ENCODE data around the gene GABRE. TPM values are rescaled to one million over a fixed set of nuclear protein-coding genes. Genes with fewer than 3 reads are reported as not detected.
"Not testable (repeated sequence)": the region's sequence is repeated elsewhere in the genome, so short reads cannot be mapped to it uniquely, and the experiment has no call there.

GABRE gene
- total and polyA plus RNA-seq, 4 experiments from 2014 or later, result not detected

DNA sequence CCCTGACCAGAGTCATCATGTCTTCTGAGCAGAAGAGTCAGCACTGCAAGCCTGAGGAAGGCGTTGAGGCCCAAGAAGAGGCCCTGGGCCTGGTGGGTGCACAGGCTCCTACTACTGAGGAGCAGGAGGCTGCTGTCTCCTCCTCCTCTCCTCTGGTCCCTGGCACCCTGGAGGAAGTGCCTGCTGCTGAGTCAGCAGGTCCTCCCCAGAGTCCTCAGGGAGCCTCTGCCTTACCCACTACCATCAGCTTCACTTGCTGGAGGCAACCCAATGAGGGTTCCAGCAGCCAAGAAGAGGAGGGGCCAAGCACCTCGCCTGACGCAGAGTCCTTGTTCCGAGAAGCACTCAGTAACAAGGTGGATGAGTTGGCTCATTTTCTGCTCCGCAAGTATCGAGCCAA, 50.8 kb downstream of the GABRE start:
- Mint-ChIP-seq H3K9me3 (no peaks in the 10 kb centered on the region), H3K4me1 (no peaks in the 10 kb centered on the region), H3K27me3 (no peaks in the 10 kb centered on the region), H3K4me3 (no peak overlapping the region), H3K36me3 (no peaks in the 10 kb centered on the region), H3K27ac (no peak overlapping the region)
- Histone ChIP-seq H3K36me3 (ENCODE audit: insufficient read depth, low read length) (no peaks in the 10 kb centered on the region), H3K9me3 (ENCODE audit: control insufficient read depth in 1 of 2, low read length in 2 of 2) (no peaks in the 10 kb centered on the region), H3K27me3 (ENCODE audit: insufficient read depth, low read length) (no peaks in the 10 kb centered on the region), H3K27ac (ENCODE audit: low read depth, low read length) (no peak overlapping the region), H3K4me3 (ENCODE audit: low read length in 2 of 2) (no peak overlapping the region), H3K4me1 (ENCODE audit: insufficient read depth, low read length) (no peaks in the 10 kb centered on the region)
- POLR2A ChIA-PET (ENCODE audit: partially characterized antibody), result no interaction called here
- DNase-seq, result no peak
- CTCF ChIA-PET (ENCODE audit: partially characterized antibody), result no interaction called here
- intact Hi-C loops (cut with micrococcal nuclease), result no loop called here

DNA sequence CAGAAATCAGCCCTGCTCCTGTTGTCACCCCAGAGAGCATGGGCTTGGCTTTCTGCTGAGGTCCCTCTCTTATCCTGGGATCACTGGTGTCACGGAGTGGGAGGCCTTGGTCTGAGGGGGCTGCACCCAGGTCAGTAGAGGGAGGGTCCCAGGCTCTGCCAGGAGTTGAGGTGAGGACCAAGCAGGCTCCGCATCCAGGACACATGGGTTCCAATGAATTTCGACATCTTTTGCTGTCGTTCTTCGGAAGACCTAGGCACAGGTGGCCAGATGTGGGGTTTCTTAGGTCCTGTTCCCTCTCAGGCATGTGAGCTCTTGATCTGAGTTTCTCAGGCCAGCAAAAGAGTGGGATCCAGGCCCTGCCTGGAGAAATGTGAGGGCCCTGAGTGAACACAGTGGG, 51.8 kb downstream of the GABRE start:
- no peak for DNase-seq
- no peaks in the 10 kb centered on the region for H3K9me3 ChIP-seq (ENCODE audit: control insufficient read depth in 1 of 2, low read length in 2 of 2)
- no peak overlapping the region for H3K27ac ChIP-seq (ENCODE audit: low read depth, low read length)
- no peak overlapping the region for H3K27ac Mint-ChIP-seq
- no peaks in the 10 kb centered on the region for H3K9me3 Mint-ChIP-seq
- H3K4me3 Mint-ChIP-seq, result no peak overlapping the region
- H3K27me3 ChIP-seq (ENCODE audit: insufficient read depth, low read length), result no peaks in the 10 kb centered on the region
- H3K36me3 Mint-ChIP-seq, result no peaks in the 10 kb centered on the region
- POLR2A ChIA-PET (ENCODE audit: partially characterized antibody), result no interaction called here
- intact Hi-C loops (cut with micrococcal nuclease), result no loop called here
- H3K4me1 ChIP-seq (ENCODE audit: insufficient read depth, low read length), result no peaks in the 10 kb centered on the region
- H3K4me1 Mint-ChIP-seq, result no peaks in the 10 kb centered on the region
- no peaks in the 10 kb centered on the region for H3K36me3 ChIP-seq (ENCODE audit: insufficient read depth, low read length)
- H3K27me3 Mint-ChIP-seq, result no peaks in the 10 kb centered on the region
- CTCF ChIA-PET (ENCODE audit: partially characterized antibody), result no interaction called here
- no peak overlapping the region for H3K4me3 ChIP-seq (ENCODE audit: low read length in 2 of 2)

DNA sequence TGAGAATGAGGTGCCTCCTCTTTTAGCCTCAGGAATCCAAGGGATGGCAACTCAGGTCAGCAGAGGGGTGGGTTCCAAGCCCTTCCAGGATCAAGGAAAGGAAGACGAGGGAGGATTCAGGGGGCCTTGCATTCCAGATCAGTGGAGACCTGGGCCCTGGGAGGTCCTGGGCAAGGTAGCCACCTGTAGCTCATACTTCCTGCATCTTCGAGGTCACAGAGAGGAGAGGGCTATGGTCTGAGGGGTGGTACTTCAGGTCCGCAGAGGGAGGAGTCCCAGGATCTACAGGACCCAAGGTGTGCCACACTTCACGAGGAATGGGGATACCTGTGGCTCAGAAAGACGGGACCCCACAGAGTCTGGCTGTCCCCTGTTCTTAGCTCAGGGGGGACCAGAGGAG, 52.6 kb downstream of the GABRE start:
- ChIA-PET POLR2A (ENCODE audit: partially characterized antibody) (no interaction called here), CTCF (ENCODE audit: partially characterized antibody) (no interaction called here)
- Histone ChIP-seq H3K36me3 (ENCODE audit: insufficient read depth, low read length) (no peaks in the 10 kb centered on the region), H3K27ac (ENCODE audit: low read depth, low read length) (no peak overlapping the region), H3K4me1 (ENCODE audit: insufficient read depth, low read length) (no peaks in the 10 kb centered on the region), H3K27me3 (ENCODE audit: insufficient read depth, low read length) (no peaks in the 10 kb centered on the region), H3K4me3 (ENCODE audit: low read length in 2 of 2) (no peak overlapping the region), H3K9me3 (ENCODE audit: control insufficient read depth in 1 of 2, low read length in 2 of 2) (no peaks in the 10 kb centered on the region)
- no peak for DNase-seq
- intact Hi-C loops (cut with micrococcal nuclease), result no loop called here
- H3K4me1 Mint-ChIP-seq, result no peaks in the 10 kb centered on the region
- no peaks in the 10 kb centered on the region for H3K36me3 Mint-ChIP-seq
- no peaks in the 10 kb centered on the region for H3K27me3 Mint-ChIP-seq
- no peak overlapping the region for H3K27ac Mint-ChIP-seq
- H3K4me3 Mint-ChIP-seq, result no peak overlapping the region
- H3K9me3 Mint-ChIP-seq, result no peaks in the 10 kb centered on the region

DNA sequence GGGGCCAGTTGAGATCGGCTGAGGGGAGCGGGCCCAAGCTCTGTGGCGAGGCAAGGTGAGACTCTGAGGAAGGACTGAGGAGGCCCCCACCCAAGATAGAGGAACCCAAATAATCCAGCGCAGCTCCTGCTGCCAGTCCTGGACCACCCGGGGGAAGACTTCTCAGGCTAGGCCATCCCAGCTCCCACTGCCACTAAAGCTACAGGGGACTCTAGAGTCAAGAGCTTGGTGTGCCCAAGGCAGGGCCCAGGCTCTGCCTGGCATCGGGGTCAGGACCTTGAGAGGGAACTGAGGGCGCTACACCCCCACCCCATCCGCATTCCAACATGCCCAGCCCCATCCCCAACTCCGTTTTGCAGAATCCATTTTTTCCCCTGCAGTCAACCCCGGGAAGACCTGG, 53.2 kb downstream of the GABRE start:
- POLR2A ChIA-PET (ENCODE audit: partially characterized antibody), result no interaction called here
- H3K4me3 ChIP-seq (ENCODE audit: low read length in 2 of 2), result no peak overlapping the region

DNA sequence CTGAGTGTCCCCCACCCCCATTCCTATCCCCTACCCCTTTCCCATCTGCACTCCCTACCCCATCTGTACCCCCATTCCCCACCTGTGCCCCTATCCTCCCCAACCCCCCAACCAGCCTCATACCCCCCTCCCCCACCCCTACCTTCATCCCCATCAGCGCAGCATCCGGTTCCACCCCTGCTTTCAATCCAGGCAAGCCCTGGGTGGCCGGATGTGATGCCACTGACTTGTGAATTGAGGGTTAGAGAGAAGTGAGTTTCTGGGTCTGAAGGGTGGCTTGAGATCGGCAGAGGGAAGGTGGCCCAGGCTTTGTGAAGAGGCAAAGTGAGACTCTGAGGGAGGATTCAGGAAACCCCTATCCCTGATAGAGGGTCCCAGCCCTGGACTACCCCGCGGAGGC, 53.9 kb downstream of the GABRE start:
- POLR2A ChIA-PET (ENCODE audit: partially characterized antibody), result no interaction called here
- H3K27me3 Mint-ChIP-seq, result no peaks in the 10 kb centered on the region

More for the DNA sequence above, 53.2 kb downstream of the GABRE start:
- no peaks in the 10 kb centered on the region for H3K36me3 Mint-ChIP-seq
- intact Hi-C loops (cut with micrococcal nuclease), result no loop called here
- H3K27me3 ChIP-seq (ENCODE audit: insufficient read depth, low read length), result no peaks in the 10 kb centered on the region
- H3K27me3 Mint-ChIP-seq, result no peaks in the 10 kb centered on the region
- CTCF ChIA-PET (ENCODE audit: partially characterized antibody), result no interaction called here
- no peak overlapping the region for H3K4me3 Mint-ChIP-seq
- DNase-seq, result no peak
- H3K27ac Mint-ChIP-seq, result no peak overlapping the region
- no peaks in the 10 kb centered on the region for H3K9me3 ChIP-seq (ENCODE audit: control insufficient read depth in 1 of 2, low read length in 2 of 2)
- no peaks in the 10 kb centered on the region for H3K4me1 Mint-ChIP-seq
- no peaks in the 10 kb centered on the region for H3K36me3 ChIP-seq (ENCODE audit: insufficient read depth, low read length)
- H3K4me1 ChIP-seq (ENCODE audit: insufficient read depth, low read length), result no peaks in the 10 kb centered on the region
- H3K27ac ChIP-seq (ENCODE audit: low read depth, low read length), result no peak overlapping the region
- no peaks in the 10 kb centered on the region for H3K9me3 Mint-ChIP-seq

DNA sequence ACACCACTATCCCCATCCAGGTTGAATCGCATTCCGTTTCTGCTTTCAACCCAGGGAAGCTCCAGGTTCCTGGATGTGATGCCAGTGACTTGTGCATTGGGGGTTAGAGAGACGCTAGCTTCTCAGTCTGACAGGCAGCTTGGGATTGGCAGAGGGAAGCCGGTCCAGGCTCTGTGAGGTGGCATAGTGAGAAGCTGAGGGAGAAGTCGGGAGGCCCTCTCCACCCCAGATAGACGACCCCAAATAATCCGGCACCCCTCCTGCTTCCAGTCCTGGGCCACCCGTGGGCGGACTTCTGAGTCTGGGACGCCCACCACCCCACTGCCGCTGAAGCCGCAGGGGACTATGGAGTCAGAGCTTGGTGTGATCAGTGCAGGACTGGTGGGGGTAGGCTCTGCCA, 54.4 kb downstream of the GABRE start:
- DNase-seq, result no peak
- H3K4me1 Mint-ChIP-seq, result no peaks in the 10 kb centered on the region
- H3K9me3 Mint-ChIP-seq, result no peaks in the 10 kb centered on the region
- H3K36me3 Mint-ChIP-seq, result no peaks in the 10 kb centered on the region
- intact Hi-C loops (cut with micrococcal nuclease), result no loop called here
- POLR2A ChIA-PET (ENCODE audit: partially characterized antibody), result no interaction called here
- no peaks in the 10 kb centered on the region for H3K27me3 Mint-ChIP-seq
- Histone ChIP-seq H3K9me3 (ENCODE audit: control insufficient read depth in 1 of 2, low read length in 2 of 2) (no peaks in the 10 kb centered on the region), H3K27ac (ENCODE audit: low read depth, low read length) (no peak overlapping the region), H3K36me3 (ENCODE audit: insufficient read depth, low read length) (no peaks in the 10 kb centered on the region), H3K4me1 (ENCODE audit: insufficient read depth, low read length) (no peaks in the 10 kb centered on the region), H3K4me3 (ENCODE audit: low read length in 2 of 2) (no peak overlapping the region), H3K27me3 (ENCODE audit: insufficient read depth, low read length) (no peaks in the 10 kb centered on the region)
- CTCF ChIA-PET (ENCODE audit: partially characterized antibody), result no interaction called here
- H3K27ac Mint-ChIP-seq, result no peak overlapping the region
- H3K4me3 Mint-ChIP-seq, result no peak overlapping the region

More for the DNA sequence above, 53.9 kb downstream of the GABRE start:
- CTCF ChIA-PET (ENCODE audit: partially characterized antibody), result no interaction called here
- Histone ChIP-seq H3K27ac (ENCODE audit: low read depth, low read length) (no peak overlapping the region), H3K4me3 (ENCODE audit: low read length in 2 of 2) (no peak overlapping the region), H3K9me3 (ENCODE audit: control insufficient read depth in 1 of 2, low read length in 2 of 2) (no peaks in the 10 kb centered on the region), H3K4me1 (ENCODE audit: insufficient read depth, low read length) (no peaks in the 10 kb centered on the region), H3K36me3 (ENCODE audit: insufficient read depth, low read length) (no peaks in the 10 kb centered on the region), H3K27me3 (ENCODE audit: insufficient read depth, low read length) (no peaks in the 10 kb centered on the region)
- H3K9me3 Mint-ChIP-seq, result no peaks in the 10 kb centered on the region
- H3K4me3 Mint-ChIP-seq, result no peak overlapping the region
- intact Hi-C loops (cut with micrococcal nuclease), result no loop called here
- H3K36me3 Mint-ChIP-seq, result no peaks in the 10 kb centered on the region
- DNase-seq, result no peak
- no peak overlapping the region for H3K27ac Mint-ChIP-seq
- H3K4me1 Mint-ChIP-seq, result no peaks in the 10 kb centered on the region

DNA sequence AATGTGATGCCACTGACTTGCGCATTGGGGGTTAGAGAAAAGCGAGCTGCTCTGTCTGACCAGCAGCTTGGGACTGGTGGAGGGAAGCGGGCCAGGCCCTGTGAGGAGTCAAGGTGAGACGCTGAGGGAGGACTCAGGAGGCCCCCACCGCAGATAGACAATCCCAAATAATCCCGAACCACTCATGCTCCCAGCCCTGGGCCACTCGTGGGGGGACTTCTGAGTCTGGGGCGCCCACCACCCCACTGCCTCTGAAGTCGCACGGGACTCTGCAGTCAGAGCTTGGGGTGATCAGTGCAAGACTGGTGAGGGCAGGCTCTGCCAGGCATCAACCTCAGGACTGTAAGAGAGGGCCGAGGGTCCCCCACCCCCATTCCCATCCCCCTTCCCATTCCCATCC, 54.9 kb downstream of the GABRE start:
- H3K36me3 Mint-ChIP-seq, result no peaks in the 10 kb centered on the region
- Histone ChIP-seq H3K27ac (ENCODE audit: low read depth, low read length) (no peak overlapping the region), H3K4me3 (ENCODE audit: low read length in 2 of 2) (no peak overlapping the region), H3K9me3 (ENCODE audit: control insufficient read depth in 1 of 2, low read length in 2 of 2) (no peaks in the 10 kb centered on the region), H3K27me3 (ENCODE audit: insufficient read depth, low read length) (no peaks in the 10 kb centered on the region), H3K36me3 (ENCODE audit: insufficient read depth, low read length) (no peaks in the 10 kb centered on the region), H3K4me1 (ENCODE audit: insufficient read depth, low read length) (no peaks in the 10 kb centered on the region)
- no peak overlapping the region for H3K4me3 Mint-ChIP-seq
- no peak for DNase-seq
- intact Hi-C loops (cut with micrococcal nuclease), result no loop called here
- CTCF ChIA-PET (ENCODE audit: partially characterized antibody), result no interaction called here
- no peaks in the 10 kb centered on the region for H3K4me1 Mint-ChIP-seq
- no peaks in the 10 kb centered on the region for H3K9me3 Mint-ChIP-seq
- POLR2A ChIA-PET (ENCODE audit: partially characterized antibody), result no interaction called here
- no peak overlapping the region for H3K27ac Mint-ChIP-seq
- no peaks in the 10 kb centered on the region for H3K27me3 Mint-ChIP-seq

DNA sequence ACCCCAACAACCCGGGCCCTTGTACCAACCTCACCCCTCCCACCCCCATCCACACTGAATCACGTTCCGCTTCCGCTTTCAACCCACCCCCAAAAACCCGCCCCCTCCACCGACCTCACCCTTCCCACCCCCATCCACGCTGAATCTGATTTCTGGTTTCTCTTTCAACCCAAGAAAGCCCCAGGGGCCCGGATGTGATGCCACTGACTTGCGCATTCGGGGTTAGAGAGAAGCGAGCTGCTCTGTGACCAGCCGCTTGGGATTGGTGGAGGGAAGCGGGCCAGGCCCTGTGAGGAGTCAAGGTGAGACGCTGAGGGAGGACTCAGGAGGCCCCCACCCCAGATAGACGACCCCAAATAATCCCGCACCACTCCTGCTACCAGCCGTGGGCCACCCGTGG, 55.7 kb downstream of the GABRE start:
- H3K4me1 ChIP-seq (ENCODE audit: insufficient read depth, low read length); H3K27me3 ChIP-seq (ENCODE audit: insufficient read depth, low read length); H3K27me3 Mint-ChIP-seq; H3K36me3 ChIP-seq (ENCODE audit: insufficient read depth, low read length); H3K4me1 Mint-ChIP-seq; H3K27ac Mint-ChIP-seq; DNase-seq; intact Hi-C loops (cut with micrococcal nuclease); CTCF ChIA-PET (ENCODE audit: partially characterized antibody); H3K4me3 Mint-ChIP-seq; H3K36me3 Mint-ChIP-seq; H3K9me3 Mint-ChIP-seq; H3K9me3 ChIP-seq (ENCODE audit: control insufficient read depth in 1 of 2, low read length in 2 of 2); H3K27ac ChIP-seq (ENCODE audit: low read depth, low read length); POLR2A ChIA-PET (ENCODE audit: partially characterized antibody); H3K4me3 ChIP-seq (ENCODE audit: low read length in 2 of 2): not testable (repeated sequence)

Data from CD4-positive, alpha-beta memory T cell (primary cell).